Hindlimb muscle (tissue), 1 donor: ENCODE results near the gene LGI2. TPM values are rescaled to one million over a fixed set of nuclear protein-coding genes. Genes with fewer than 3 reads are reported as not detected.
"Not testable (repeated sequence)": the region's sequence is repeated elsewhere in the genome, so short reads cannot be mapped to it uniquely, and the experiment has no call there.

ENCODE experiments used
- DNase-seq: peaks from one replicate; pipeline ENCODE4 v3.0.0-alpha.2; 2013
- polyA plus RNA-seq: library from polyadenylated mRNA; unstranded; fragments of 120-200 nt; gene quantifications from one replicate; pipeline ENCODE4 v1.2.1, GENCODE V29; 2013; ENCODE audit not compliant: insufficient read length

LGI2 gene
- polyA plus RNA-seq, 1 donor, result 3.4 TPM

GRCh38 chr4:25043548-25043947 lies 12.8 kb upstream of the LGI2 start:
- DNase-seq, result no peak

GRCh38 chr4:25033526-25033925 lies 2.8 kb upstream of the LGI2 start:
- no peak for DNase-seq

GRCh38 chr4:25032126-25032525 lies 1.4 kb upstream of the LGI2 start:
- no peak for DNase-seq

GRCh38 chr4:25031077-25031621 lies 403 bp upstream of the LGI2 start:
- DNase-seq, result no peak

GRCh38 chr4:25029479-25030276 lies 1.1 kb downstream of the LGI2 start:
- no peak for DNase-seq

- no peak for DNase-seq
Observed at GRCh38 chr4:25028851-25029250, 1.9 kb downstream of the LGI2 start.

GRCh38 chr4:25022766-25023165 lies 8.0 kb downstream of the LGI2 start:
- no peak for DNase-seq

- DNase-seq, result no peak
Observed at GRCh38 chr4:25021216-25021615, 9.5 kb downstream of the LGI2 start.

- no peak for DNase-seq
Observed at GRCh38 chr4:25020236-25020635, 10.5 kb downstream of the LGI2 start.

GRCh38 chr4:25019501-25019900 lies 11.2 kb downstream of the LGI2 start:
- no peak for DNase-seq

- DNase-seq, result no peak
Observed at GRCh38 chr4:25015012-25015411, 15.7 kb downstream of the LGI2 start.

- DNase-seq, result not testable (repeated sequence)
Observed at GRCh38 chr4:25014662-25014983, 16.1 kb downstream of the LGI2 start.

GRCh38 chr4:25013756-25014661 lies 16.7 kb downstream of the LGI2 start:
- DNase-seq, result peak; percentile 87

- DNase-seq, result no peak
Observed at GRCh38 chr4:25012655-25013054, 18.1 kb downstream of the LGI2 start.

GRCh38 chr4:25011135-25011866 lies 19.4 kb downstream of the LGI2 start:
- no peak for DNase-seq

GRCh38 chr4:25007598-25007997 lies 23.1 kb downstream of the LGI2 start:
- no peak for DNase-seq

- no peak for DNase-seq
Observed at GRCh38 chr4:25002681-25003080, 28.1 kb downstream of the LGI2 start.

GRCh38 chr4:25001509-25001908 lies 29.2 kb downstream of the LGI2 start:
- DNase-seq, result no peak

GRCh38 chr4:25000639-25001038 lies 30.1 kb downstream of the LGI2 start:
- DNase-seq, result no peak

GRCh38 chr4:24999392-25000089 lies 31.2 kb downstream of the LGI2 start:
- DNase-seq, result no peak

- no peak for DNase-seq
Observed at GRCh38 chr4:24995346-24995919, 35.3 kb downstream of the LGI2 start.

GRCh38 chr4:24993551-24994080 lies 37.1 kb downstream of the LGI2 start:
- no peak for DNase-seq
